H1 (cell line): ENCODE results near the gene MIEN1. TPM values are rescaled to one million over a fixed set of nuclear protein-coding genes. Genes with fewer than 3 reads are reported as not detected.

Experiments used
- polyA plus RNA-seq, 7 experiments: library from polyadenylated mRNA; depleted of rRNA in 3 of 7; stranded (reverse) in 5 of 7; unstranded in 2 of 7; fragments of >200 nt in 5 of 7; fragments of 200-250 nt in 2 of 7; gene quantifications; 1 replicate in 5 of 7; 2 replicates in 1 of 7; 4 replicates in 1 of 7; pipeline versions ENCODE4 v1.2.1 to v1.2.3, GENCODE V29; 2011 to 2013; ENCODE audit warnings: missing spikeins in 2 of 7, mixed read lengths in 2 of 7
- total RNA-seq: library from RNA; stranded (reverse); fragmentation: NEBNext Ultra II Directional; extraction: Animal tissue kit (Norgen Biotek cat#: 25700); gene quantifications from 2 replicates; pipeline ENCODE4 v1.2.1, GENCODE V29; 2021
- TF ChIP-seq, protein P1 (sequence below), 3 experiments: IDR thresholded peaks; 1 replicate in 2 of 3; 2 replicates in 1 of 3; pipeline versions ENCODE4 v1.5.1 to v1.6.1; 2011; ENCODE audit warnings: low read length in 3 of 3, mild to moderate bottlenecking in 3 of 3, inconsistent platforms in 2 of 3, low read depth in 1 of 3, moderate library complexity in 1 of 3; ENCODE audit not compliant: insufficient read depth in 1 of 3; ENCODE audit errors: control extremely low read depth in 1 of 3

Gene MIEN1
- total and polyA plus RNA-seq, 2 of the 8 experiments (the other 6 are each of a cell fraction or from before 2014, with no cell fraction given) = 29.6 to 54.9 TPM

DNA sequence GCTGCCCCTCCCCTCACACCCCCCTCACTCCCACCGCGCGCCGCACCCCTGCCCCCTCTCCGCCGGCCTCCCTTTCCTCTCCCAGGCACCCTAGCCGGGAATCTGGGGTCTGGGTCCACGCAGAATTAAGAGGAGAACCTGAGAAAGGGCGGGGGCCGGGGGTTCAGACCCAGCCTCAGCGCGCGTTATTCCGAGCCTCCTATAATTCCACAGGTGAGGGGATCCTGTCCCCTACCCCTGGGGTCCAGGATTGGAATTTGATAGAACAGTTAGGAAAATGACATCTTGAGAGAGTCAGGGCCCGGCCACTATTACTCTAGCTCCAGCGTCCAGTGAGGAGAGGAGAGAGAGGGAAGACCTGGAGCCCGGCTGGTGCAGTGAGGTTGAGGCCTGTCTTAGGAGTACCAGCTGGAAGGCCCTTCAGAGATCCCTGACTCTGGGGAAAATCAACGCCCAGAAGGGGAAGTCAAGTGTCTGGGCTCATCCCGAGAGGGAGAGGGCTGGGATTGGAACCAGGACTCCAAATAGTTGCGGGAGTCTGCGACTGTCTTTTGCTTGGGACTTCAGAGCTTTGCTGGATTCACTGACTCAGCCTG, 24.7 kb upstream of the MIEN1 start (continued):
- TF ChIP-seq, protein P1, sequence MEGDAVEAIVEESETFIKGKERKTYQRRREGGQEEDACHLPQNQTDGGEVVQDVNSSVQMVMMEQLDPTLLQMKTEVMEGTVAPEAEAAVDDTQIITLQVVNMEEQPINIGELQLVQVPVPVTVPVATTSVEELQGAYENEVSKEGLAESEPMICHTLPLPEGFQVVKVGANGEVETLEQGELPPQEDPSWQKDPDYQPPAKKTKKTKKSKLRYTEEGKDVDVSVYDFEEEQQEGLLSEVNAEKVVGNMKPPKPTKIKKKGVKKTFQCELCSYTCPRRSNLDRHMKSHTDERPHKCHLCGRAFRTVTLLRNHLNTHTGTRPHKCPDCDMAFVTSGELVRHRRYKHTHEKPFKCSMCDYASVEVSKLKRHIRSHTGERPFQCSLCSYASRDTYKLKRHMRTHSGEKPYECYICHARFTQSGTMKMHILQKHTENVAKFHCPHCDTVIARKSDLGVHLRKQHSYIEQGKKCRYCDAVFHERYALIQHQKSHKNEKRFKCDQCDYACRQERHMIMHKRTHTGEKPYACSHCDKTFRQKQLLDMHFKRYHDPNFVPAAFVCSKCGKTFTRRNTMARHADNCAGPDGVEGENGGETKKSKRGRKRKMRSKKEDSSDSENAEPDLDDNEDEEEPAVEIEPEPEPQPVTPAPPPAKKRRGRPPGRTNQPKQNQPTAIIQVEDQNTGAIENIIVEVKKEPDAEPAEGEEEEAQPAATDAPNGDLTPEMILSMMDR (IDR thresholded peaks at IDR 0.05; ENCODE audit: control extremely low read depth in 1 of 3, insufficient read depth in 1 of 3, low read depth in 1 of 3, low read length in 3 of 3) = no peak
